PC-3 (cell line): Measurements from ENCODE around the gene MXRA7. TPM values are rescaled to one million over a fixed set of nuclear protein-coding genes. Genes with fewer than 3 reads are reported as not detected.

ENCODE experiments used
- ATAC-seq: fragments of 200-7000 bp; cut with Tn5 transposase; 2 replicates; pipeline ENCODE4 v1.9.1; 2020; ENCODE audit warnings: mild to moderate bottlenecking, moderate library complexity
- BruUV-seq: library from RNA; stranded (reverse); fragments of 400-500 nt; replicated peaks from 2 replicates; lab custom pipeline; 2021; lab: Mats Ljungman, UMichigan
- CTCF ChIA-PET: fragments of 300-600 bp; sonication (Branson Sonifier 250); formaldehyde crosslinking; loops from one replicate; lab custom pipeline; 2022; ENCODE audit warnings: antibody characterized with exemption; lab: Charles Lee
- POLR2A ChIA-PET: fragments of 300-600 bp; sonication (Branson Sonifier 250); formaldehyde crosslinking; loops from one replicate; lab custom pipeline; 2022; ENCODE audit warnings: antibody characterized with exemption; ENCODE audit not compliant: unreplicated experiment; lab: Charles Lee
- DNase-seq: peaks from one replicate; pipeline ENCODE4 v3.0.0-alpha.2; 2015
- H2AFZ ChIP-seq: fragments of 300-600 bp; sonication (generic); 2 replicates; pipeline ENCODE4 v1.6.0; 2016; ENCODE audit warnings: antibody characterized with exemption, low read length
- H3F3A ChIP-seq: fragments of 300-600 bp; sonication (generic); one replicate; pipeline ENCODE4 v1.6.0; 2017; ENCODE audit warnings: antibody characterized with exemption, low read length, control low read depth, mild to moderate bottlenecking; ENCODE audit not compliant: unreplicated experiment
- H3K27ac ChIP-seq: fragments of 300-600 bp; sonication (generic); 2 replicates; pipeline ENCODE4 v1.5.1; 2016; ENCODE audit warnings: mild to moderate bottlenecking, low read length
- H3K27me3 ChIP-seq: fragments of 300-600 bp; sonication (generic); 2 replicates; pipeline ENCODE4 v1.6.1; 2016; ENCODE audit warnings: low read length, mixed read lengths
- H3K36me3 ChIP-seq: fragments of 300-600 bp; sonication (generic); 2 replicates; pipeline ENCODE4 v1.6.1; 2016; ENCODE audit warnings: low read depth, mixed run types, low read length, mixed read lengths
- H3K4me1 ChIP-seq: fragments of 300-600 bp; sonication (generic); 2 replicates; pipeline ENCODE4 v1.5.1; 2016; ENCODE audit warnings: low read length; ENCODE audit not compliant: insufficient read depth
- H3K4me2 ChIP-seq: fragments of 300-600 bp; sonication (generic); 2 replicates; pipeline ENCODE4 v1.6.0; 2016; ENCODE audit warnings: low read length
- H3K4me3 ChIP-seq: fragments of 300-600 bp; sonication (generic); 2 replicates; pipeline ENCODE4 v1.5.1; 2016; ENCODE audit warnings: mild to moderate bottlenecking, low read length, mixed read lengths
- H3K79me2 ChIP-seq: fragments of 300-600 bp; sonication (generic); 2 replicates; pipeline ENCODE4 v1.6.1; 2017; ENCODE audit warnings: low read length, mixed read lengths
- H3K9ac ChIP-seq: fragments of 300-600 bp; sonication (generic); 2 replicates; pipeline ENCODE4 v1.6.0; 2016; ENCODE audit warnings: mild to moderate bottlenecking, low read length
- H3K9me2 ChIP-seq: fragments of 300-600 bp; sonication (generic); replicated peaks from 2 replicates; pipeline ENCODE4 v1.6.1; 2016; ENCODE audit warnings: mixed run types, low read length, mixed read lengths
- H3K9me3 ChIP-seq: fragments of 300-600 bp; sonication (generic); 2 replicates; pipeline ENCODE4 v1.6.1; 2016; ENCODE audit warnings: low read length, mixed read lengths
- H4K20me1 ChIP-seq: fragments of 300-600 bp; sonication (generic); 2 replicates; pipeline ENCODE4 v1.6.1; 2016; ENCODE audit warnings: low read length, mixed read lengths
- CTCF ChIP-seq: fragments of 300-600 bp; sonication (generic); conservative IDR thresholded peaks from 2 replicates; pipeline ENCODE4 v1.5.1; 2017; ENCODE audit warnings: antibody characterized with exemption, low read depth, mild to moderate bottlenecking, low read length
- EZH2 ChIP-seq: fragments of 300-600 bp; sonication (generic); IDR thresholded peaks from one replicate; pipeline ENCODE4 v1.6.1; 2017; ENCODE audit warnings: antibody characterized with exemption, mild to moderate bottlenecking, low read length; ENCODE audit not compliant: unreplicated experiment
- EZH2phosphoT487 ChIP-seq: fragments of 300-600 bp; sonication (generic); IDR thresholded peaks from 2 replicates; pipeline ENCODE4 v1.6.1; 2018; ENCODE audit warnings: mild to moderate bottlenecking, antibody characterized with exemption, low read length, borderline replicate concordance
- intact Hi-C: fragments of 100-400 bp; cut with micrococcal nuclease; formaldehyde crosslinking; loops from 2 replicates; pipeline ENCODE4 v1.9.0; 2023
- total RNA-seq: library from RNA; depleted of rRNA; stranded (reverse); fragments of >200 nt; gene quantifications from 2 replicates; pipeline ENCODE4 v1.2.3, GENCODE V29; 2014

MXRA7 gene
- total RNA-seq, 1 experiment from 2014 or later = 98.3 TPM

- H3K27me3 ChIP-seq = no peaks in the 10 kb centered on the region
- intact Hi-C loops = no loop called here
- no peaks in the 10 kb centered on the region for H3K9me2 ChIP-seq
- H2AFZ ChIP-seq = no peak overlapping the region
- no peaks in the 10 kb centered on the region for H3F3A ChIP-seq
- H3K9ac ChIP-seq = no peak overlapping the region
- BruUV-seq = no TSS peak
- H3K4me2 ChIP-seq = no peak overlapping the region
- ATAC-seq = no peak
- ChIA-PET POLR2A (interaction anchor here (0.6 kb wide), 1 partner anchor 199 kb away, joined by 5 read pairs; no protein-coding TSS in a partner anchor), CTCF (no interaction called here)
- H3K9me3 ChIP-seq = no peaks in the 10 kb centered on the region
- H3K79me2 ChIP-seq = peaks cover 53% of the 10 kb centered on the region
- H4K20me1 ChIP-seq = peaks cover under 1% of the 10 kb centered on the region; the same call in 1 of the 2 replicates
- H3K4me1 ChIP-seq = peaks cover 10% of the 10 kb centered on the region
- TF ChIP-seq EZH2 (no peak), EZH2phosphoT487 (no peak), CTCF (no peak)
- no peak overlapping the region for H3K27ac ChIP-seq
- H3K4me3 ChIP-seq = no peak overlapping the region
- H3K36me3 ChIP-seq = peaks cover 58% of the 10 kb centered on the region
- DNase-seq = no peak
These were observed 11.5 kb upstream of the MXRA7 start for GRCh38 chr17:76722279-76722678.

GRCh38 chr17:76721463-76721862 lies 10.7 kb upstream of the MXRA7 start:
- Histone ChIP-seq H3K79me2 (peaks cover 47% of the 10 kb centered on the region), H3K27me3 (no peaks in the 10 kb centered on the region), H3K4me3 (no peak overlapping the region), H3K4me2 (no peak overlapping the region), H4K20me1 (no peaks in the 10 kb centered on the region), H3K9ac (no peak overlapping the region), H3K4me1 (peaks cover 8% of the 10 kb centered on the region), H3K36me3 (peaks cover 60% of the 10 kb centered on the region), H3K27ac (no peak overlapping the region), H3K9me2 (no peaks in the 10 kb centered on the region), H3K9me3 (no peaks in the 10 kb centered on the region), H2AFZ (no peak overlapping the region), H3F3A (no peaks in the 10 kb centered on the region)
- DNase-seq (no peak), ATAC-seq (no peak)
- ChIA-PET POLR2A (no interaction called here), CTCF (no interaction called here)
- TF ChIP-seq EZH2 (no peak), EZH2phosphoT487 (no peak), CTCF (no peak)
- BruUV-seq = no TSS peak
- intact Hi-C loops = no loop called here

- ATAC-seq = no peak
- Histone ChIP-seq H3K36me3 (peaks cover 64% of the 10 kb centered on the region), H3F3A (no peaks in the 10 kb centered on the region), H2AFZ (no peak overlapping the region), H3K27me3 (no peaks in the 10 kb centered on the region), H3K9me3 (no peaks in the 10 kb centered on the region), H3K79me2 (peaks cover 44% of the 10 kb centered on the region), H3K4me3 (no peak overlapping the region), H3K27ac (no peak overlapping the region), H3K9ac (no peak overlapping the region), H3K4me1 (peaks cover 8% of the 10 kb centered on the region), H3K9me2 (no peaks in the 10 kb centered on the region), H4K20me1 (no peaks in the 10 kb centered on the region), H3K4me2 (no peak overlapping the region)
- ChIA-PET POLR2A (no interaction called here), CTCF (no interaction called here)
- intact Hi-C loops = no loop called here
- BruUV-seq = no TSS peak
- TF ChIP-seq CTCF (no peak), EZH2phosphoT487 (no peak), EZH2 (no peak)
- DNase-seq = no peak
These were observed 10.2 kb upstream of the MXRA7 start for GRCh38 chr17:76720941-76721340.
